DMS153 (cell line): ENCODE results near the gene EPHA5.

Experiments used
- DNase-seq: peaks from one replicate; lab custom pipeline; 2025; lab: John Stamatoyannopoulos, UW

The EPHA5 gene

DNA sequence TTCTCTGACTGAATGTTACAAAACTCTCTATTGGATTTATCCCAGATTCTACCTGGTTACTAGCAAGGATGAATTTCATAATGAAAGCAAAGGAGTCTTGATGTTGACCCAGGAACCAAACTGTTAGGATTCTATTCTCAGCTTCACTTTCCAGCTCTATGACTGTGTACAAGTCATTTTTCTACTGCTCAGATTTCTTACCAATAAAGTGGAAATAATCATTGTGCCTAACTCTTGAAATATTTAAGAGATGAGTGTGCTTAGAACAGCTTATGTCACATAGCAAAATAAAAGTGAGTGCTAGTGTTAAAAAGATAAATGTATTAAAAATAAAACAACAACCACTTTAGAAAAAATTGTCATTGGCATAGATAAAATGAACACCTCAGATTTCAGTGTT is 45.6 kb downstream of the EPHA5 start:
- no peak for DNase-seq

DNA sequence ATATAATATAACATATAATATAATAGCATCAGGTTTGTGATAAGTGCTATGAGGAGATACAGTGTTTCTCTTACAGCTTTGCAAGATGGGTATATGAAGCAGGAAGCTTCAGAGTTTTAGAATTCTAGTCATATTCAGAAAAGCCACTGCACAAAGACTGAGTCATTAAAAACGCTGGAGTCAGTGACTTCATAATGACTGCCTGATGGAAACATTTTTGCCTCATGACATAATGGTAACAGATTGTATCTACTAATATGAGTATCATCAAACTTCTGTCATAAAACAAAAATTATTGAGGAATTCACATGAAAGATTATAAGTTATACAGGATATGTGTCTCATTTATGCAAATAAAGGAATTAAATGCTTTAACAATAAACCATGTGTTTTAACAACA is 46.8 kb downstream of the EPHA5 start:
- no peak for DNase-seq

DNA sequence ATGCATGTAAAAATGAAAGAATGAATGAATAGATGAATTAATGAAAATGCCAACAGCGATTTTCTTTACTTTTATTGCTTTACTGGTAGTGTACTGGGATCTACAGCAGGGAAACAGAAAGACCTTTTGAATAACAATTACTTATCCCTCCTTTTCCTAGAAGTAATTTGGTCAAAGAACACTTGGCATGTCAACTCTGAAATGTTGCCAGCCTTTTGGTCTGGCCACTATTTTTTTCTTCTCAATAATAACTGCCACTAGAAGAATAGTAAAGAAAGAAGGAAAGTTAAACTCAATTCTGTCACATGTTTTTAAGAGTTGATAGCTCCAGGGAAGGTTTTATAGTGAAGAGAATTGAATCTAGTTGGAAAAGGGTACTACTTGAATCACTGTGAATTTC is 52.9 kb downstream of the EPHA5 start:
- no peak for DNase-seq

DNA sequence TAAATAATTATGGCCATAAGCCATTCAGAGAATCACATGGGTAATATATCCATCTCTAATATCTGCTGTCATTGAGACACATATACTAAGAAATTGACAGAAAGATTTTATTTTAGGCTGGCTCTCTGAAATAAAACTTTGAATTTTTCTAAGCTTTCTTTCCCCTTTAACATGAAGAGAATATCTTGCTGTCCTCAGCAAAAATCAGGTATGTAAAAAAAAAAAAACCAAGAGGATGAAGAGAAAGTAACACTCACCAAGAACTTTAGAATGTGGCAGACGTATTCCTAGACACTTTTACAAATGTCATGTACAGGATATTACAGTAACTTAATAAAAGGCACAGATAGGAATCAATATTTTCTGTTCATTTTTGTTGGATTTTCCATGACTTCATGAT is 65.8 kb downstream of the EPHA5 start:
- no peak for DNase-seq

DNA sequence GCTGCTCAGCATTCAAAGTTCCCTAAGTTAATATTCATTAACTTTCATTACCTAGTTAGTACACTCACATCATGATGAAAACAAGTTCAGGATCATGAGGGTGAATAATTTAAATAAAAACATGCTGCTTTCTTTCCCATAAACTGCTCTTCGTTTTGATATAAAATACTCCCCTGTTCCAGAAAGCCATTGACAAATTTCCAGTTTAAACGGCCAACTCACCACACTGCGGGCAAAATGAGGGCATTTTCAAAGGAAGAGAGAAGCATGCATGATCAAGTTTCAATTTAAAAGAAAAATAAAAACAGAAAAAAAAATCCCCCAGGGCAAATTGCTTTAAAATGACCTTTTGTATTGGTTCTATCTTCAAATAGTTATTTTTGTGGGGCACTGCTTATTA is 69.6 kb downstream of the EPHA5 start:
- DNase-seq: no peak

DNA sequence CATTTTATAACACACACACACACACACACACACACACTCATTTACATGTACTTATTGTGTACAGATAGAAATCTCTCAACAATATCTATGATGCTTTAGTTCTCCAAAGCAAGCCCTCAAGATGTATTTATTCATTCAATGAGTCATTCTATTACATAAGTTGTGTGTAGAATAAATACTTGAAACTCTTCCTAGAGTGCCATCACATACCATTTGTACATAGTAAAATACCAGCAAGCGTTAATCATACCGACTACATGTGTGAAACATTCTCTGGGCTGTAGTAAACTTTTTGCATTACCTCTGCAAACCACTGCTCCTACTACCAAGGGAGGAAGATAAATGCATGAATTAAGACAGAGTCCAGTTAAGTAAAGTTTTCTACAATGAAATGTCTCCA is 70.9 kb downstream of the EPHA5 start:
- no peak for DNase-seq

DNA sequence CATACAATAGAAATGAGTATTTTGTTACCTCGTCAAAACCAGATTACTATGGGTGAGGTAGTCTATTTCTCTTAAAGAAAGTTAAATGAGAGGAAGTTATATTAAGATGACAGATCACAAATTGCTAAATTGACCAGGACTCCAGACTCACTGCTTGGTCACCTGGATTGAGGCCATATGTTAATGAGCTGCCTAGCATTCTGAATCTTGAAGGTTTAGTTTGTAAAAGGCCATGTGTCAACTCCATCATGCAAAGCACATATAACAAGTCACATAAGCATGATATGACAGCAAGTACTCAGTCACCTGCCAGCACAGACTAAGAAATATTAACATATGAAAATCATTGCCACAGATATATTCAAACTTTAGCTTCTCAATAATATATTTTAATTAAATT is 72.6 kb downstream of the EPHA5 start:
- no peak for DNase-seq

DNA sequence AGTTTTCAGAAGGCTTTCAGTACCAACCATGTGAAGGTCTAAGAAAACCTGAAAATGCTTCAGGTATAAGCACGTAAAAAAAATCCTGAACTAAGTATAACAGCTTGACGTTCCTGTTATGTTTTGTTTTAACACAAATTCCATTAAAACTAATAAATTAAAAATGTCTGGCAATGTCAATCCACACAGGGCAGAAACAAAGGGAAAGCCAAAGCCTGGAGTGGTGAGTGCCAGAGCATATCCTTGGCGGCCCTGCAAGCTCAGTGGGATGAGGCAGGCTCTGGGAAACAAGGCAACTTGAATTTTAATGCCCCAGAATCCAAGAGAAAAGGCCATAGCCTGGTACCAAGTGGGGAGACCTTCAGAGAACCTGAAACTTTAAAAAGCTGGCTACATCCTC is 78.2 kb downstream of the EPHA5 start:
- no peak for DNase-seq

DNA sequence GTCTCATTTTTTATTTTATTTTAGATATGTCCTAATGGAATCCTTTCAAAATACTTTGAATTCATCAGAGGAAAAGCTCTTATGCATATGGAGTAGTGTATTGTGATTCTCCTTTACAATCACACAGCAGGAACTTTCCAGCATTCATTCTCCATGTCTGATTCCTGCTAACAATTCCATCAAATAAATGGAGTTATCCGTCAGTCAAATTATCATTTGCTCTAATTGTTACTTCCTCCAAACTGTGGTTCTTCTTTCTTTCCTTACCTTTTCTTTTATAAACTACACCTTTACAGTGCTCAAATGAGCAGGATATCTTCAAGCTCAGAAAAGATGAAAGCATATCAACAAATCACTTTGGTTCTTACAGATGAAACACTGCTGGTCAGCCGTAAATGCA is 80.4 kb downstream of the EPHA5 start:
- no peak for DNase-seq

DNA sequence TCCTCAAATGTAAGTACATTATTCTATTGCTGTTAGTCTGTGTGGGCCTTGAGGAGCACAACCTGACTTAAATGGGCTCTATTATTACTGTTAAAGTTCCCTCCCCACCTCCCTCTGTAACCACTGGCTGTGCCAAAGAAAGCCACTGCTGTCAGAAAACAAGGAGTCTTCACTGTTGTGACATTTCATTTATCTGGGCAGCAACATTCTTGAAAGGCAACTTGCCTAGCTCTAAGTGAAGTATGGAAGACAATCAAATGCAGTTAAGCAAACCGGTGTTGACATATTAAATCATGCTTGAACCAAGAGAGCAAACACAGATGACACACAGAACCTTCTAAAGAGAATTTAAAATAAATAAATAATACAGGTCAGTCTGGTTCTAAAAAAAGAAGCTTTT is 81.0 kb downstream of the EPHA5 start:
- DNase-seq: peak; percentile 33

DNA sequence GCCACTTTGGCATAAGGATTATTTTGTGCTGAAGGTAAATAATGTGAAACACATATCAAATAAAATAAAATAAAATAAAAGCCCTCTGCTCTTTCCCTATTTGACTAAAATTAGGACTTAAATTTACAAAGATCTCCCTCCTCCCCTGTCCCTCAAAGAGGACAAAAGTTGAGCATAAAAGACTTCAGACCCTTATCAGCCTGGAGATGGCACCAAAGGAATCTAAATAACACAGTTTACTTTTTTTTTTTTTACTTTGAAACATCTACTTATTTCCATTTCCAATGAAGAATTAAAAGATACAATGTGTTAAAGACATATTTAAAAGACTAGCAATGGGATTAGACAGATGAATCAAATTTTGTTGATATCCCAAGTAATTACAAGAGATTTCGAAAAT is 89.7 kb downstream of the EPHA5 start:
- no peak for DNase-seq

DNA sequence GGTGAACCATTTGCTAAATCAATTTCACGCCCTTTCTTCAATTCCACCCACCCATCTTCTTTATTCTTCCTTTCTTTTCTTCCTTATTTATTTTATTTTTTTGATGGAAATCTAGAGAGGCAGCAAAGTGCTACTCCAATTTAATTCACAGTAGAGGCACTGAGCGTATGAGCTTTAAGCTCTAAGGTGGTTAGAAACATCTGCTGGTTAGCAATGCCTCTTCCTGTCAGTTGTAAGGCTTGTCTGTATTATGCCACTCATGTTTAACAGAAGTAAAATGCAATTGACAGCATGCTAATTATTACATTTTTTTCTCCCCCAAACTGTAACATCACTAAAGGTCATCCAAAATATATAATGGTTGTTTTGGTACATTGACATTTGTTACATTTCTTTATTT is 103.8 kb downstream of the EPHA5 start:
- DNase-seq: no peak

DNA sequence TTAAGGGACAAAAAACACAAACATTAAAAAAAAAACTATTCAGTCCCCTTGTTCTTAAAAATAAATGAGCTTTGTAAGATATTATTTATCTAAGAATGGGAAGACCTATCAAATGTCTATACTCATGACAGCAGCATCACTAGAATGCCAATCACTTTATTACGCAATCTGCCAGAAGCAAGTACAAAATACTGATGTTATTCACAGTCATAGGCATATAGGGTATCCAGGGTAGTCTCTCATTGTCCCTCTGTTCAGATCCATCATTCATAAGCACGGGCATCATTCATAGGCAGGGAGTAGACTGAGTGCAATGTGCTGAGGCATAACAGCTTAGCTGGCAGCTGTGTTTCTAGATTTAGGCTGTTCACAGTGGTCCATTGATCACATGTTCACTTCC is 109.1 kb downstream of the EPHA5 start:
- no peak for DNase-seq

DNA sequence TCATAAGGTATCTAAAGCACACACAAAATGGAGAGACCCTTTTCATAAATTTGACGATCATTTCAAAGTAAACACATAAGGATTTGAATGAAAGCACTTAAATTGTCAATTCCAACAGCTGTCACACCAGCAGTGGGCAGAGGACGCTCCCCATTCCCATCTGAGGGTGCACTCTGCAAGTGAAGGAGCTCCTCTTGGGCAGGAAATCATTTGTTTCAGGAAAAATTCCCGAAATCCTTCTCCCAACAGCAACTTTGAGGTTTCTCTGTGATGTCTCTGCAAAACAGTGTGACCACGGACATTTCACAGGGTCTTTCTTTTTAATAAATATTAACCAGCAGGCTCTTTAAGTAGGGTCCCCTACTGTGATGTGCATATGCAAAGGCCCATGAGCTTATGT is 111.0 kb downstream of the EPHA5 start:
- DNase-seq: no peak

DNA sequence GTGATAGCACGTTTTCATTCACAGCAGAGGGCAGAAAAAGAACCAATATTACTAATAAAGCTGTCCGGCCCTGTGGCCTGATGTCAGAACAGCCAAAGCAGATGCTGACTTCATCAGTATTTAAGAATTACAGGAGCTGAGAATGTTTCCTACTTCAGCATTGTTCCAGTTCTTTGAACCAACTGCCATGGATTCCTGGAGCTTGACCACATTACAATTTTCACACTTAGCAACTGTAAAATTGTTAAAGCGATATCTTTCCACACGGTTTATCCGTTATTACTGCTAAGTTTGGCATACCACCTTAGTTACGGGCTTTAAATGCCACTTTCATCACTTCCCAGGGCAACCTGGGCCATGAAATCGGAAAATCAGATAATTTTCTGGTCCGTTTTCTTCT is 118.2 kb downstream of the EPHA5 start:
- no peak for DNase-seq

DNA sequence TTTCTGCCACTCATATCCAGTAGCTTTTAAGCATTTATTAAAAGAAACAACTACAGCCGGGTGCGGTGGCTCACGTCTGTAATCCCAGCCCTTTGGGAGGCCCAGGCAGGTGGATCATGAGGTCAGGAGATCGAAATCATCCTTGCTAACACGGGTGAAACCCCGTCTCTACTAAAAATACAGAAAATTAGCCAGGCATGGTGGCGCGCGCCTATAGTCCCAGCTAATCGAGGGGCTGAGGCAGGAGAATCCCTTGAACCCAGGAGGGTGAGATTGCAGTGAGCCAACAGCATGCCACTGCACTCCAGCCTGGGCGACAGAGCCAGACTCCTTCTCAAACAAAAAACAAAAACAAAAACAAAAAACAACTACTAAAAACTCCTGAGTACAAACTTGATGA is 119.8 kb downstream of the EPHA5 start:
- no peak for DNase-seq

DNA sequence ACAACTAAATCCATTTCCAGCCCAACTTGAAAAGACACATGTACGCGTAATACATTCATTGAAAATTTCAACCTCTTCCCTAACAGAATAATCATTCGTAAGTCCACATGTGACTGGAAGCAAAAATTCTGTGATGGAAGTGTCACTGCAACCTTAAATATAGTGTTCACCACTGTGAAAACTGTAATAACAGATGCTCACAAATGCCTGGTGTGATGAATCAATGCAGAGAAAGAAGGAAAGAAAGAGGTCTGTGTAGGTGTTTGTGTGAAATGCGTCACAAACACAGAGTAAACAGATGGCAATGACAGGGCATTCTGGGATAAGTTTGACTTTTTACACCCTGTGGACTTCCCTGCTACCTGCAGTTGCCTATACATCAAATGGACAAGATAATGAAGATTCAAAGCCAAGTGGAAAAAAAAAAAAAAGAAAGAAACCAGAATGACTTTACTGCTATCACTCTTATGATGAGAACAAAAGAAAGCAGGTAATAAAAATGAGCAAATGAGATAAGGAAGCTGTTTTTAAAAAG is 123.3 kb downstream of the EPHA5 start:
- no peak for DNase-seq

DNA sequence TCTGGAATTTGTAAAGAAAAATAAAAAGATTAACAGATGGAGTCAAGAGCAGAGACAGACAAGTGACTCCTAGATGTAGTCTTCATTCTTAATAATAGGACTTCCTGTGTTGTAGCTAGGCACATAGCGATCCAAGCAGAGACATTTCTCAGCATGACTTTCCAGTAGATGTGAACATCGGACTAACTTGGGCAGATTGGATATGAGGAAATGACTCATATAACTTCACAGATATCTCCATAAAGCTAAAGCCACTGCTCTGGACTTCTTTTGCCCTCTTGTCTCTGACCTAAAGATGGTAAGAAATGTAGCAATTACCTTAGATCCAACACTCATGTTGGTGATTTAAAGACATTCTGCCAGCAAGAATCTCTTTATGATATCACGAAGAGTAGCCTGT is 131.7 kb downstream of the EPHA5 start:
- no peak for DNase-seq

DNA sequence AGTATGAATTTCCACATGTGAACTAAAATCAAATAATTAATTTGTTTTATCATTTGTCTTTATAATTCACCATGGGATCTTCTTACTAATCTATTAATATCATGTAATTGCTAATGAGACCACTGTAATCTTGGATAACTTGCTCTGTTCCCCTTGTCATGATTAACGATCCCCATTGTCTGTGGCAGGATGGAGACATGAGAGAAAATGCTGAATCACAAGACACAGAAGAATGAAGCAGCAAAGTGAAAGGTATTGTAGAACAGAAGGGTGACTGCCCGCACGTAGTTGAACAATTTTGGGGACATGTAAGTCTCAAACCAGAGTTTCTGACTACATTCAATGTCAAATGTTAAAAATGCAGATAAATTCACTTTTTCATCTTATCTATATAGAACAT is 135.2 kb downstream of the EPHA5 start:
- no peak for DNase-seq

DNA sequence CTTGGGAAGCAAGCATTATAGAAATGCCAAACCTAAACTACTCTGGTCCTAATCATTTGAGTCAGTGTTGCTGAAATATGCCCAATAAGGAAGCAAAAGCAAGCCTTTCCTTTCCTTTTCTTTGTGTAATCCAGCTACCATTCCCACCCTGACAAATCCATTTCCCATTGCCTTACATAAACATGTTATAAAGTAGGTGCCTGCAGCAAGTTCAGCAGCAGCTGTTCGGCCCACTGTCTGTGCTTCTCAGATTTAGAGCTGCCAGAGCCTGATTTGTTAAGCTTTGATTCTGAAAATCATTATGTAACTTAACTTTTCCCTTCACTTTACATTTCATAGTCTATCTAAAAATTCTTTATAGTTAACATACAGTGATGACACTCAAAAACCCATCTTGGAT is 148.6 kb downstream of the EPHA5 start:
- no peak for DNase-seq

DNA sequence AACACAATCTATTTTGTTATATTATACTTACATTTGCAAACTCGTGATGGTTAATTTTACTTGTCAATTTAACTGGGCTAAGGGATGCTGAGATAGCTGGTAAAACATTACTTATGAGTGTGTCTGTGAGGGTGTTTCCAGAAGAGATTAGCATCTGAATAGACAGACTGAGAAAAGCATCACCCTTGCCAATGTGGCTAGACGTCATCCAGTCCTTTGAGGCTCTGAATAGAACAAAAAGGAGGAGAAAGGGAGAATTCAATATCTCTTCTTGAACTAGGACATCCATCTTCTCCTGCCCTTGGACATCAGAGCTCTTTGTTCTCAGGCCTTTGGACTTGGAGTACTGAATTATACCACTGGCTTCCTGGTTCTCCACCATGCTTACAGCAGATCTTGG is 154.6 kb downstream of the EPHA5 start:
- DNase-seq: no peak

DNA sequence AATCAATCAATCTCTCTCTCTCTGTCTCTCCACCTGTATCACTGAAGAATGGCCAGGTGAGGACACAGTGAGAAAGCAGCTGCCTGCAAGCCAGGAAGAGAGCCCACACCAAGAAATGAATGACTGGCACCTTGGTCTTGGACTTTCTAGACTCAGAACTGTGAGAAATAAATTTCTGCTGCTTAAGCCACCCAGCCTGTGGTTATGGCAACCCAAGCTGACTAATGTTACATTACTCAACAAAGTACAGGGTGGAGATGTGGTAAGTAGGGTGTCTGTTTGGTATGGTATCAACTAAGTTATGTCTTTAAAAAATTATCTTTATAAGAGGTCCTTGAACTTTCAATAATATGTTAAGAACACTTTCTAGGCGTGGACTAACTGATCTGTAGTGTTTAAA is 159.3 kb downstream of the EPHA5 start:
- no peak for DNase-seq

DNA sequence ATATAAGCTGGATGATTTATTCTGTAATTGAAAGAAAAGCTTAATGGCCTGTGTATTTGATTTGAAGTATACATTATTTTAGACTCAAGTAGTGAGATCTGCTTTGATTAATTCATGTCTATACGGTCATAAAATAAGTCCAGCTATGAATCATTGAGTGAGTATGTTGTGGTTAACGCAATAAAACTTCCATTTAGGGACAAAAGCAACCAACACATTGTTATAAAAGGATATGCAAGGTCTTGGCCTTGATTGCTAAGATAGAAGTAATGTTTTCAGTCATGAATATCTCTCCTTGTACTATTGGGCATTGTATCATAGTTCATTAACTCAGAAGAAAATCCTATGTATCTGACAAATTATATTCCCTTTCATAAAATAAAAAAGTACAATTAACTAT is 162.1 kb downstream of the EPHA5 start:
- DNase-seq: no peak

DNA sequence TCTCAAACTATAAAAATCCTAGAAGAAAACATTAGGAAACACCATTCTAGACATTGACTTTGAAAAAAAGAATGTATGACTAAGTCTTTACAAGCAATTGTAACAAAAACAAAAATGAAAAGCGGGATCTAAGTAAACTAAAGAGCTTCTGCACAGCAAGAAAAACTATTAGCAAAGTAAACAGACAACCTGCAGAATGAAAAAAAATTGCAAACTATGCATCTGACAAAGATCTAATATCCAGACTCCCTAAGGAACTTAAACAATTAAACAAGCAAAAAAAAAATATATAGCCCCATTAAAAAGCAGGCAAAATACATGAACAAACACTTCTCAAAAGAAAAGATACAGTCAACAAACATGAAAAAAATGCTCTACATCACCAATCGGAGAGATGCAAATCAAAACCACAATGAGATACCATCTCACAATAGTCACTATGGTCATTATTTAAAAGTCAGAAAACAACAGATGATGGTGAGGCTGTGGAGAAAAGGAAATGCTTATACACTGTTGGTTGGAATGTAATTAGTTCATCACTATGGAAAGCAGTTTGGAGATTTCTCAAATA is 168.1 kb downstream of the EPHA5 start:
- DNase-seq: no peak

DNA sequence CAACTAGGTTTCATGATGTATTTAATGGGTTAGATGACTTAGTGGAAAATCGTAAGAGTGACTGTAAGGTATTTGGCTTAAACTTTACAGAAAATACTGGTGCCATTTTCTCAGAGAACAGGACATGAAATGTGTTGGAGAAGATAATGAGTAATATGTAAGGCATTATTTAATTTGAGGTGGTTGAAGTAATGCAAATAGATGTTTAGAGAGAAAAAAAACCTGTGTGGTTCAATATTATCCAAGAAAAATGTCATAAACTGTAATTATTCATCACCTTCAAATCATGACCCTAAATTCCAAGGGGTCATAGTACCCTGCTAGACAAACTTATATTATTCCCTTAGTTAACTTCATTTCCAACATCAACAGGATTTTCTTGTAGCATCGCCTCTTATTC is 171.7 kb downstream of the EPHA5 start:
- DNase-seq: no peak
